C4-2B (cell line): ENCODE measurements around the gene IGFL1.

Source experiments
- H3K27ac ChIP-seq: fragments of 450-650 bp; 2 replicates; pipeline ENCODE4 v1.5.1; 2017
- CTCF ChIP-seq: fragments of 450-650 bp; conservative IDR thresholded peaks from 2 replicates; pipeline ENCODE4 v1.5.1; 2017; ENCODE audit warnings: mild to moderate bottlenecking
- ZFX ChIP-seq: fragments of 450-650 bp; IDR thresholded peaks from 2 replicates; pipeline ENCODE4 v1.6.1; 2017

Gene IGFL1

GRCh38 chr19:46196410-46197124 lies 33.0 kb upstream of the IGFL1 start:
- H3K27ac ChIP-seq = no peak overlapping the region
- TF ChIP-seq CTCF (no peak), ZFX (no peak)

GRCh38 chr19:46197314-46198070 lies 32.0 kb upstream of the IGFL1 start:
- no peak overlapping the region for H3K27ac ChIP-seq
- TF ChIP-seq CTCF (no peak), ZFX (no peak)

GRCh38 chr19:46198756-46199155 lies 30.8 kb upstream of the IGFL1 start:
- no peak for TF ChIP-seq CTCF
- TF ChIP-seq ZFX = no peak
- no peak overlapping the region for H3K27ac ChIP-seq

- H3K27ac ChIP-seq = no peak overlapping the region
- TF ChIP-seq ZFX (no peak), CTCF (no peak)
These were observed 27.9 kb upstream of the IGFL1 start for GRCh38 chr19:46201454-46202310.

GRCh38 chr19:46202426-46202825 lies 27.1 kb upstream of the IGFL1 start:
- TF ChIP-seq CTCF (no peak), ZFX (no peak)
- H3K27ac ChIP-seq = no peak overlapping the region

- TF ChIP-seq CTCF (no peak), ZFX (no peak)
- H3K27ac ChIP-seq = no peak overlapping the region
These were observed 26.4 kb upstream of the IGFL1 start for GRCh38 chr19:46202872-46203860.
